Measurements from ENCODE around the gene TMEM208.

TMEM208 gene

GRCh38 chr16:67252609-67253497 is 25.9 kb downstream of the TMEM208 start:
- DNase-seq (ENCODE audit: low spot score), result no peak

DNA sequence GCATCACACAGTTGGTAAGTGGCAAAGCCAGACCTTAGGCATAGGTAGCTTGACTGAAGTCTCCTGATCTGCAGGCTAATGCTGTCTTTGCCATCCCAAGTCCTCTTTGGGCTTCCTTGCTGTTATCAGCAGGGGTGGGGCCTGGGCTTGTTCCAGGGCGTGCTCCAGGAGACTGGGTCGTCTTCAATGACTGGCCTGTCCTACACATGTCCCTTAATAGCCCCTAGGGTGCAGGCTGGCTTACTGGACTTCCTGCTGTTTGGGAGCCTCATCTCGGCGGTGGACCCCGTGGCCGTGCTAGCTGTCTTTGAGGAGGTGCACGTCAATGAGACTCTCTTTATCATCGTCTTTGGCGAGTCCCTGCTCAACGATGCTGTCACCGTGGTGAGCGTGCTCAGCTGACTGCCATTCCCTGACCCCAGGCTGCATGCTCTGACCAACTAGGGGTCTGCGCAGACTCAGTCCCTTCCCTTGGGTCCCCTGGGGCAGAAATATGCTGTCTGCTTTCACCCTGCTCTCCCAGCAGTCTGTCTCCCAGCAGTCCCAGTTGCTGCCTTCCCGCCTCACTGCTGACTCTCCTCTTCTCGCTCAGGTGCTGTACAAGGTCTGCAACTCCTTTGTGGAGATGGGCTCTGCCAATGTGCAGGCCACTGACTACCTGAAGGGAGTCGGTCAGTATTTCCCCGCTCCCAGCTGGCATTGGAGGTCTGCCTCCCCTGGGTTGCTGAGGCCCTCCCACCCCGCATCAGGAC is 28.0 kb downstream of the TMEM208 start:
- no peak for DNase-seq (ENCODE audit: low spot score)

- DNase-seq (ENCODE audit: low spot score), result no peak
Observed at GRCh38 chr16:67255553-67256221, 28.8 kb downstream of the TMEM208 start.

DNA sequence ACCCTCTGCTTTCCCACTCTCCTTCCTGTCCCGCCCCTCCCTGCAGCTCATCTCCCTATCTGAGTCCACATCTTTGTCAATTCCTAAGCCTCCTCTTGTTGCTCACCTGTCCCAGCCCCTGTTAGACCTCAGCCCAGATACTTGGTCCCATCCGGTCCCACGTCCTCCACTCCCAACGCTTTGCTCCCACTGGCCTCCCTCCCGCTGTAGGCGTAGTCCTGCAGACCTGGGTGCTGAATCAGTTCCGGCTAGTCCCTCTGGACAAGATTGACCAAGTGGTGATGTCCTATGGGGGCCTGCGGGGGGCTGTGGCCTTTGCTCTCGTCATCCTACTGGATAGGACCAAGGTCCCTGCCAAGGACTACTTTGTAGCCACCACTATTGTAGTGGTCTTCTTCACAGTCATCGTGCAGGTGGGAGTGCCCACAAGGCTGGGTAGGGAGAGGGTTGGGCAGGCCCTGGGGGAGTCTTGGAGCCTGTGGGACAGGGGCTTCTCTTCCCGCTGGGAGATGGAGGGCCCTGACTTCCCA is 29.8 kb downstream of the TMEM208 start:
- DNase-seq (ENCODE audit: low spot score), result no peak

DNA sequence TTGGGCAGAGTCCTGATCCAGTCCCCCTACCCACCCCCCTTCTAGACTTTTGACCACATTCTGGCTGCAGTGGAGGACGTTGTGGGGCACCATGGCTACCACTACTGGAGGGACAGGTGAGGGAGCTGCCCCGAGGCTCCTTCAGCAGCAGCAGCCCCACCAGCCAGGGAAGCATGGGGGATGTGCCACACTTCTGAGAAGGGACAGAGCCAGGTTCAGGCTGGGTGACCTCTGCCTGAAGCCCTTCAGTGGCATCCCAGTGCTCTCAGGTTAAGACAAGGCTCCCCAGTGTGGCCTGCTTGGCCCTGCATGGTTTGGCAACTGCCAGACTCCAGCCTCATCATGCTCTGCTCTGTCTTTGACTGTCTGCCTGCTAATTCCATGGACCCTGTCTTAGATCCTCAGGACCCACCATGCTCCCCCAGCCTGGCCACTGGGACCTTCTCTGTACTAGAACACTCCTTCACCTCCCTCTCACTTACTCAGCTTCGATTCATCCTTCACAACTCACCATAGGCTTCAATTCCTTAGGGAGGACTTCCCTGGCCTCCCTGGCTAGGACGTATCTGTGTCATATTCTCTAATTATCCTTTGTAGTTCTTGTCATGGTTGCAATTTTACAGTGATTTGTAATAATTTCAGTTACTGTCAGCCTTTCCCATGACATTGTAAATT is 30.7 kb downstream of the TMEM208 start:
- DNase-seq (ENCODE audit: low spot score), result no peak

DNA sequence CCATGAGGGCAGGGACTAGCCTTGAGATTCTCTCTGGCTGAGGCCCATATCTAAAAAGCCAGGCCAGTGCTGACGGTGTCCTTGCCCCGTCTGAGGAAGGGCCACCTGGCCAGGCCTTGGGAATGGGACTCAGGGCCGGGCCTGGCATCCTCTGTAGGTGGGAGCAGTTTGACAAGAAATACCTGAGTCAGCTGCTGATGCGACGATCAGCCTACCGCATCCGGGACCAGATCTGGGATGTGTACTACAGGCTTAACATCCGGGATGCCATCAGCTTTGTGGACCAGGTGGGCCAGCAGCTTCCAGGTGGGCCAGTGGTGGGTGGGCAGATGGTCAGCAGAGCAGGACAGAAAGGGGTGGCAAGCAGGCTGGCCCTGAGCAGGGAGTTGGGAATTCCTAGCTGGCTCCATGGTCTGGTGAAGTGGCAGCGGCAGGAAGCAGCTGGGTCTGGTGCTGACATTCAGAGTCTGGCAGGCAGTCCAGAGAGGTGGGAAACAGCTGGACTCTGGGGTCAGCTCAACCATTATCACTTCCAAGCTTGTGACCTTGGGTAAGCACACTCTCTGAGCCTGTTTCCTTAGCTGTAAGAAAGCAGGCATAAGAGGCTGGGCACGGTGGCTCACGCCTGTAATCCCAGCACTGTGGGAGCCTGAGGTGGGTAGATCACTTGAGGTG is 31.4 kb downstream of the TMEM208 start:
- no peak for DNase-seq (ENCODE audit: low spot score)

- no peak for DNase-seq (ENCODE audit: low spot score)
Observed at GRCh38 chr16:67259705-67260104, 32.8 kb downstream of the TMEM208 start.

DNA sequence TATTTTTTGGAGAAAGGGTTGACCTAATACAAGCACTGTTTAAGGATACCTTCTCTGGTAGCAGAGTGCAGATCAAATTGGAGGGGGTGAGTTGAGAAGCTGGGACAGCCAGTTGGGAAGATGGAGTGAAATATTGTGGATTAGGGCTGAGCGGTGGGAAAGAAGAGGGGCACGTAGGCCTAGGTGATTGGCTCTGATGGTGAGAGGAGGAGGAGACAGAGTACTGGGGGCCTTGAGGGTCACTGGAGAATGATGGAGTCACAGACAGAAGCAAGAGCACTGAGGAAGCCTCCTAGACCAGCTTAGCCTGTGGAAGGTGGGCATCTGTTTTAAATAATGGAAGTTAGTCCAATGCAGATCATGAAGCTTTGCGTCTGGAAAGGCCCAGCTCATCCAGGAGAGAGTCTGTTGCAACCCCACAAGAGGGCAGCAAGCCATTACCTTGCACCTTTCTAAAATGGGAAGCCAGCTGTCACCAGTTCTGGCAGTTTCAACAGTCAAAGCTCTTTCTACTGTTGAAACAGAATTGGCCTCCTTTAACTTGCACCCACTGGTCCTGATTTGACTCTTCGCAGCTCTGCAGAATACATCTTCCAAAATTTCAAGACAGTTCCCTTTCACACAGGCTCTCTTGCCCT is 33.6 kb downstream of the TMEM208 start:
- DNase-seq (ENCODE audit: low spot score), result peak; percentile 51

- DNase-seq (ENCODE audit: low spot score), result no peak
Observed at GRCh38 chr16:67263201-67263600, 36.3 kb downstream of the TMEM208 start.

DNA sequence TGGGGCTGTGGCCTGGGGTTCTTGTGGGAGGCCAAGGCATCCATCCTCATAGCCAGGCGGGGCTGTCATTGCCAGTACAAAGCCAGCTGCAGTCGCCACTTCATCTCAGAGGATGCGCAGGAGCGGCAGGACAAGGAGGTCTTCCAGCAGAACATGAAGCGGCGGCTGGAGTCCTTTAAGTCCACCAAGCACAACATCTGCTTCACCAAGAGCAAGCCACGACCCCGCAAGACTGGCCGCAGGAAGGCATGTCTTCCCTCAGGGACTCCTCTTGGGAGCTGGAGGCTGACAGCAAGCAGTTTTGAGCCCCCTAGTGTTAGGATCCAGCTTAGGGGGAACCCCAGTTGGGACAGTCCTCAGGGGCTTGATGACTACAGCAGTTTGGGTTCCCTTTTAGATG is 37.3 kb downstream of the TMEM208 start:
- no peak for DNase-seq (ENCODE audit: low spot score)

GRCh38 chr16:67264866-67265265 is 37.9 kb downstream of the TMEM208 start:
- no peak for DNase-seq (ENCODE audit: low spot score)

GRCh38 chr16:67265834-67266233 is 38.9 kb downstream of the TMEM208 start:
- DNase-seq (ENCODE audit: low spot score), result no peak

- DNase-seq (ENCODE audit: low spot score), result peak; percentile 80
Observed at GRCh38 chr16:67268136-67268579, 41.2 kb downstream of the TMEM208 start.

DNA sequence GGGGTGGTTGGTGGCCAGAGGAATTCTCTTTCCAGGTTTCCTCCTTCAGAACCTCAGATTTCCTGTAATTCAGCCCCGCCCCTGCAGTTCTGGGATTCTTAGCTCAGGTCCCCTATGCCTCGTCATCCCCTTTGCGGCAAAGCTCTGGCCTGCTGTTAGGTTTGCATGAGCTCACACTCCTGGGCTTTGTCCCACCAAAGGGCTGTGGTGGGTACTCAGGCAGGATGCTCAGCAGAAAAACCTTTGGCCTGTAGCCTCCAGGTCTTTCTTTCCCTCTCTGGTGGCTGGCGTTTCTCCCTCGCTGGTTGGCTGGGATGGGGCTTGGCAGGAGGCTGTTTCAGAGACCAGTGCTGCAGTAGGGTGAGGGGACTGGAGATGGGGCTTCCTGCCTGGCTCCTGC is 42.8 kb downstream of the TMEM208 start:
- no peak for DNase-seq (ENCODE audit: low spot score)

- DNase-seq (ENCODE audit: low spot score), result no peak
Observed at GRCh38 chr16:67270931-67271338, 44.0 kb downstream of the TMEM208 start.

DNA sequence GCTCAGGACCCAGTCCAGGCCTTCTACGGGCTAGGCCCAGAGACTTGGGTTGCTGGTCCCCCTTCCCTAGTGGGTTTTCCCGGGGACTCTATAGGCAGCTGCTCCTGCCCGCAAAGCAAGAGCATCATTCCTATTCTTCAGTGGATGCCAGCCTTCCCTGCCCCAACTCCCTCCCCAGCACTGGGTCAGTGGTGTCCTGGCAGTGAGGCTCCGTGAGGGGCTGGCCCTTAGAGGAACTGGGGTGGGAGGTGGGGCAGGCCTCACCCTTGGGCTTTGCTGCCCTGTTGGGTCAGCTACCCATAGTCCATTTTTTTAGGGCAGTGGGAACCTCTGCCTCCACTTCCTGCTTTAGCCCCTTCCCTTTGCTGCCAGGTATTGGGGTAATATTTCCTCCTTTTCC is 44.5 kb downstream of the TMEM208 start:
- DNase-seq (ENCODE audit: low spot score), result no peak

GRCh38 chr16:67275321-67275720 is 48.4 kb downstream of the TMEM208 start:
- DNase-seq (ENCODE audit: low spot score), result no peak

DNA sequence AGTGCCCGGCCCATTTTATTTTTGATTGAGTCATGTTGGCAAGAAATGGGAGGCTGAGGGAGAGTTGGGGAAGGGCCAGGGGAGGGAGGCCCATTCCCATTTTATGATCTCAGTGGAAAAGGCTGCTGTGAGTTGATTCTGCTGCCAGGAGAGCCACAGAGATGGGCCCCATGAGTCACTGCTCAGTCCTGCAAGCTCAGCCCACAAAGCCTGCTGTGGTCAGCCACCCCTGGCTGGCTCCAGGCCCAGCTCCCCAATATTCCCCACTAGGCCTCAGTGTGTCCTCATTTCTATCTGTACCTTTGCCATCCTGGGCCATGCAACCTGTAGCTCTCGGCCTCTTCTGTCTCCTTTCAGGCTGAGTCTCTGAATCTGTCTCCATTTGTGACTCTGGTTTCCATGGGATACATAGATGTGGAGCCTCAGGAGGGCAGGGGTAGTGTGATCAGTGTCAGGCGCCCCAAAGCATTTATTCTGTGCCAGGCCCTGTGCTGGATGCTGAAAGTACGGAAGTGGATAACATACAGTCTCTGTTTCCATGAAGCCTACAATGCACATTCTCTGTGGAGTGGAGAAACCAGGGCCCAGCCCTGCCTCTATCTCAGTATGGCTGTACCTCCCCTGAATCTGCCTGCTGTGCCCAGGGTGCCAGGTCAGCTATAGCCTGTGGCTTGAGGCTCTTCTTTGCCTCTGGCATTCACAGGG is 50.5 kb downstream of the TMEM208 start:
- peak; percentile 97 for DNase-seq (ENCODE audit: low spot score)

GRCh38 chr16:67277999-67278772 is 51.3 kb downstream of the TMEM208 start:
- peak; percentile 81 for DNase-seq (ENCODE audit: low spot score)
